Measurements from ENCODE around the gene IRF8.
"Not testable (repeated sequence)": the region's sequence is repeated elsewhere in the genome, so short reads cannot be mapped to it uniquely, and the experiment has no call there.

Gene IRF8

DNA sequence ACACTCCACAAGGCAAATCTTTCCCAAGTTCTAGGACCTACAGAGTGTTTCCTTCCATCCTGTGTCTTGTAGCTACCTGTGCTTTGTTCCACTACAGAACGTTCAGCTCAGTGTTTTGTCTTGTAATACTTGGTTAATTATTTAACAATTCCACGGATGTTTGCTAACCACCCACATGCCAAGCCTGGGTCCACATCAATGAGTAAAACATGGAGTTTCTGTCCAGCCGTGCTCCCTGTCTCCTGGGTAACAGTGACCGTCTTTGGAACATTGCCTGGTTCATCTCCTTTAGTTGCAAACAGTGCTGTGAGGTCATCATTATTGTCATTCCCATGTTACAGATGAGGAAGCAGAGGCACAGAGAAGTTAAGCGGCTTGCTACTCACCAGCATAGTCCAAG, 41.3 kb downstream of the IRF8 start:
- DNase-seq, result no peak

DNA sequence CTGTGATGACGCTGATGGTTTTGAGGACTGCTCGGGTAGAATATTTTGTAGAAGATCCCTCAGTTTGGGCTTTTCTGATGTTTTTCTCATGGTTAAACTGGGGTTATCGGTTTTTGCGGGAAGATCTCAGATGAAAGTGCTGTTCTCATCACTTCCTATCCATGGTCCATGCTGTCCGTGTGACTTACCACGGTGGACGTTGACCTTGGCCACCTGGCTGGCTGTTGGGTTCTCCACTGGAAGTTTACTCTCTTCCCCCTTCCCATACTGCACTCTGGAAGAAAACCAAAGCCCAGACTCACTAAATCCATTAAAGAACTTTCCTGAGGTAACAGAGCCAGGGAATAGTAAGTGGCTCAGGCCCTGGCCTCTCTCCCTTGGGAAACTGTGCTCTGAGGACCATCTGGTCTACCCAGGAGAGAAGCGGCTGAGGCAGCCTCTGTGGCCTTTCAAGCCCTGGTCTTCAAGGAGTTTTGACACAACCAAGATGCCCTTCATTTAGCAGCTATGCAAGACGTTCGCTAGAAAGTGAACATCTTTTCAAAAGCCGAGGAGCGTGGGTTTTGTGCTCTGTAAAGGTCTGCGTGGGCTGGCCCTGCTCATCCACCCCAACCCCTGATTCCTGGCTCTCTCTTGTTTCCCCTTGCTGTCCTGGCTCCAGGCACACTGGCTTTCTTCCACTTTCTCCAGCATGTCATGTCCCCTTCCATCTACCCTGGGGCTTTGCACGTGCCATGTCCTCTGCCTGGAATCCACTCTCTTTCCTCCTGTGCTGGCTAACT, 43.1 kb downstream of the IRF8 start:
- DNase-seq, result no peak

DNA sequence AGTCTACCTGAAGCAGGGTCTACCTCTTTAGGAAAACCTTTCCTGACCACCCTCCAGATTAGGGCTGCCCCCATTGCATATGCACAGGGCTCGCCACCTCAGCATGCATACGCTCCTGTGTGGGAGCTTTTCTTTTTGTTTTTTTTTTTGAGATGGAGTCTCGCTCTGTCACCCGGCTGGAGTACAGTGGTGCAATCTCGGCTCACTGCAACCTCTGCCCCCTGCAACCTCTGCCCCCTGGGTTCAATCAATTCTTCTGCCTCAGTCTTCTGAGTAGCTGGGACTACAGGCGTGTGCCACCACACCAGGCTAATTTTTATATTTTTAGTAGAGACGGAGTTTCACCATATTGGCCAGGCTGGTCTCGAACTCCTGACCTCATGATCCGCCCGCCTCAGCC, 43.7 kb downstream of the IRF8 start:
- DNase-seq, result not testable (repeated sequence)

DNA sequence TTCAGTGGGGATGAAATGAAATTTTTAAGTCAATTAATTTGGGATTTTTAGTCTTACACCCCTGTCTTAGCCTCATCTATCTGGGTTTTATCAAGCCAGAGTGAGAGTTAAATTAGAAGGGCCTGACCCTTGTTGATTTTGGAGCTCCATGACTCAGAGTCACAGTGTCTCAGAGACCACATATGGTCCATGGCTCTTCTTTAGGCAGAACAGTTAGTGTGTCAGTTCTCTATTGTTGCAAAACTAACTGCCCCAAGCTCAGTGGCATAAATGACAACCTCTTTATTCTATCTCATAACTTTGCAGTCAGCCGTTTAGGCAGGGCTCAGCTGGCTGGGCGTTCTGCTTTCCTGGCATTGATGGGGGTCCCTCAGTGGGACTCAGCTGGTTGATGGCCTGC, 44.7 kb downstream of the IRF8 start:
- DNase-seq, result no peak

DNA sequence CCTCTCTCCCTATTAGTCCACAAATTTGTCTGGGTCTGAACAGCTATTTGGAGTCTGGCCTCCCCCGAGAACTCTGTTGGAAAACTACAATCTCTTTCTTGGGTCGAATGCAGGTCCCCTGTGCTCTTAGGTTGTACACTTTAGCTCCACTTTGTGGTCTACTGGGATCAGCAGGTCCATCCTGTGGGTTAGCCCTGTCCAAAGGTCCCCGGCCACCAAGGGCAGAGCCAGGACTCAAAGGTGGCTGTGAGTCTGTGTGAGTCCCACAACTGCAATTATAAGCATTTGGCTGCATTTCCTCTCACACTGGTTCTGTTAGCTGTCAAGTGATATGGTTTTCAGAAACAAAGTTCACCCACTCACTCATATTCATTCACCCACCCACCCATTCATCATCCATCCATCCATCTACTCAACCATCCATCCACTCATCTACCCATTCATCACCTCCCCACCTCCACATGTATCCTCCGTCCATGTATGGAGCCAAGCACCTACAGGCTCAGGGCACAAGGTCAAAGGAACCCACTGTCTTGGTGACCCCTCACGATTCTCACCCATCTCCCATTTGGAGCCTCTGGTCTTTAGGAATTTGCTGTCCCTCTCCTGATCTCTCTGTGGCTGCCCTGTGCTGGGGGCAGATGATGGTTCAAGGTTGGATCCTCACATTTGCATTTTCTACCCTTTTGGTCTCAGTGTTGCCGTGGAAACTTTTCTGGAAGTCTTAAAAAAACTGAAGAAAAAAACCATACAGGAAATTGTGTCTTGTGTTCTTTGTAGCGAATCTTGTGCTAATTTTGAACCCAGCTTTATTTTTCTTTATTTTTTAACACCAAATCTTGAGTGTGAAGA, 45.8 kb downstream of the IRF8 start:
- no peak for DNase-seq

DNA sequence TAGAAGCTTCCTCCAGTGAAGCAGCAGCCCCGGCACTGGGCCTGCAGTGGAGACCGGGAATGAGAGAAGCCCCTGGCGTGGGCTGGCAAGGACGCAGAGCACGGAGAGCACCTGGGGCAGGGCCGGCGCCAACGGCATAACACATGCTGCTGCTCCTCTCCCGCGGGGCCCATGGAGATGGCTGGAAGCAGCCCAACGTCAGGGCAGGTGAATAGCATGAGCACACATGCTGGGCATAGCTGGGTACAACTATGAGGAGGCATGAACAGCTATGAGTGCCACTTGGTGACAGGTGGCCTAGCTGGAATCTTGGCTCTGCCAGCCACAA, 46.4 kb downstream of the IRF8 start:
- no peak for DNase-seq

DNA sequence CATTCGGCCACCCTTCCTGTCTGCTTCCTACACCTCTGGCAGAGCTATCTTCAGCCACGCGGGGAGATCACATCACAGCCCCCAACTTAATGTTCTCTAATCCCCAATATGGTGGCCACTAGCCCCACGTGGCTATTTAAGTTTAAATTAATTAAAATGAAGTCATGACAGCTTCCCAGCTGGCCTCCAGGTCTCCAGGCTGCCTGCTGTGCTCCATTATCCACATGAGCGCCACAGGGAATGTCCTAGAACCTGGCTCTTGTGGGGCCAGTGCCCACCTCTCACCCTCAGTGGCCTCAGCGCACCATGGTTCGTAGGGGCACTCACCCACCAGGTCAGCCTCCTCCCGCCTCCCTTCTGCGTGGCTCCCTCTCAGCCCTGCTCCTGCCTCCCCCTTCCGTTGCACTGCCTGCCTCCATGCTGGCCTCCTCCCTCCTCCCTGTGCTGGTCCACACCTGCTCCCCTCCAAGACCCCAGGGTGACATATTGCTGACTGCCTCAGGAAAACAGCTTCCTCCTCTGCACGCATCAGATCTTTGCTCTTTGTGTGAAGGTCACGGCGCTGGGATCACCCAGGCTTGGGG, 47.7 kb downstream of the IRF8 start:
- DNase-seq, result no peak

DNA sequence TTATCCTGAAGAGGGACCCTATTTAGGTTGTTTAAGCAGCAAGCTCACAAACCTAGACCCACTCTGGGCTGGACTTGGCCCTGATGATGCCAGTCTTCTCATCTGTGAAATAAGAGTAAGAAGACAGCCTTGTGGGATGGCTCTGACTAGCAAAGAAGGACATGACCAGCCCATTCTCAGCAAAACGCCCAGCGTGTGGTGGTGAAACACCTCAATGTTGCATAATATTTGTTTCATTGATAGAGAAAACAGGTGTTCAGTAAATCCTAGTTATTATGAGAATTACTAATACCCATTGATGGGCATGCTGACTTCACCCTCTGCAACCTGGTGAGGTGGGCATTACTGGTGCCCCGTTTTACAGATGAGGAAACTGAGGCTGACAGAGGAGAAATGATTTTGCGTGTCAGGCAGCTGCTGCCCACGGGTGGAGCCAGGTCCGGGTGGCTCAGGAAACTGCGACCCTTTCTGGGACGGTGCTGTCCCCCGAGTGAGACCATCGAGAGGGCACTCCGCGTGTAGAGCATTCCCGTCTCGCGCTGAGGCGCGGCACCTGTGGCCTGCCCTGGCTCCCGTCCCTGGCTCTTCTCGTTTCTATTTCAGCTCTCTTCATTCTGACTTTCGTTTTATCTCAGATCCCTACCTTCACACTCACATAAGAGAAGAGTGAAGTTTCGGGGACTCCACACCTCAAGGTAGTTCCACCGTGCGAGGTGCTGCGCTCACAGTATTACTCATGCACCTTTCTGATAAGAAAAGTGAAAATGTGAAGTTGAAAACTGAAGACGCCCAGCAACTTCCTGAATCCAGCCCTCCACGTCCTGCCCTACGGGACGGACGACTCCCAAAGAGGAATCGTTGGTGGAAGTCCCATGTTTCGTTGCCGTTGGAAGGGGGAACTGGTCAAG, 48.5 kb downstream of the IRF8 start:
- DNase-seq, result peak; percentile 52

DNA sequence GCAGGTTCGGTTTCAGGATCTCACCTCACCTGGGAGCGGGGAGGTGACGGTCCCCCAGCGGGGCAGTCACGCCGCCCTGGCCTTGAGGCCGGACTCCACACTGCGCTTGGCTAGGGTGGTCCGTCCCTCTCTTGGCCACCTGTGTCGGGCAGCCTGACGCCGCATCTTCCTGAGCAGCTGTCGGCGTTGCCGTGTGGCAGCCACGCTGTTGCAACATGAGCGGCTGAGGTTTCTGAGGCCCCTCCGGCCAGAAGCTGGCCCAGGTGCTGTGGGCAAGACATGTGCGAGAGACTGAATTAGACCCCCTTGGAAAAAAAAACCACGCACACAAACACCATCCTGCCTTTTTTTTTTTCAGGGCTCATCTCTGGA, 49.2 kb downstream of the IRF8 start:
- DNase-seq, result no peak

DNA sequence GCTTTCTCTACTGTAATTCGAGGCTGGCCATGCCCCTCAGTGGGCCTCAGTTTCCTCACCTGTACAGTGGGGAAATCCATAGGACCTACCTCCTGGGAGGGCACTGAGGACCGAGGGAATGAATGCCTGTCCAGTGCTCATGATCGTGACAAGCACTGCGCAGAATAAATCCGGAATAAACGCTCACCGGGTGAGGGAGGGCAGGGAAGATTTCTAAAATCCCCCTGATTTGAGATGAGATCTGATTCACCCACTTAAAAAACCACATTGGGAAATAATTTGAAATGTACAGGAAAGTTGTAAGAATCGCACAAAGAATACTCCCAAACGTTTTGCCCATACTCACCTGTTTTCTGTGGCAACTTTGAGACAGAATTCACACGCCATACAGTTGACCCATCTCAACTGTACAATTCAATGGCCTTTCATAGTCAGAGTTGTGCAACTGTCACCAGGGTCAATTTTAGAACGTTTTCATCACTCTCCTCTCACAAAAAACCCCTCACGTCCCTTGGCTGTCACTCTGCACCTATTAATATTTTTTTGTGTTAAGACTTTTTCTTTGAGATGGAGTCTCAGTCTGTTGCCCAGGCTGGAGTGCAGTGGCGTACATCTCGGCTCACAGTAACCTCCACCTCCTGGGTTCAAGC, 49.8 kb downstream of the IRF8 start:
- DNase-seq, result no peak

DNA sequence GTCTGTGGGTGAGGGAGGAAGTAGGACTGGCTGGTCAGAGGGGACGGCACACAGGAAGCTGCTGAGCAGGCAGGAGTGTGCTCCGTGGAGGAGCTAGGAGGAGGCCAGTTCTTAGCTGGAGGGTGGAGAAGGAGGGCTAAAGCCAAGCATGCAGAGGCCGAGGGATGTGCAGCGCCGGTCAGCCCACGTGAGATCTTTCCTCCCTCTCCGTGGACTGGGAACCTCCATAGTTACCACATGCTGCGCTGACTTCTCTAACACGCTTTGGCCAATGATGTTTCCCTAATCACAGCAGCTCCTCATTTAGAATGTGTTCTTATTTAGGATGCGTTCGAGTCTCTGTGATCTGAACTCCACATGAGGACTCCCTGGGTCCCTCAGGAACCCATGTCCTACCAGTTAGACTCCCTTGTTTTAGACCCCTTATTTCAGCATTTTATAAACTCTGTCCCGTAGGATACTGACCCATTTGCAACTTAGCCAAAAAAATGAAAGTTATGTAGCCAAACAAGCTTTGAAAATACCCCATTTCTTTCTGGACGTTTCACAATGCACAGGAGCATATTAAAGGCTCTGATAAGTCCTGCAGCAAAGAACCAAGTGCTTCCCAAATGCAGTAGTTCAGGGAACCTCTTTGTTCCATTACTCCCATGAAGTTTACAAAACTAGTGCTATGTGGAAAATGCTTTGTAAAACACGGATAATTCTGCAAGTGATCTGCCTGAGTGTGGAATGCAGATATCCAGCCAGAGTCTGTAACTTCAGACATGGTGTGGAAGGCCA, 51.4 kb downstream of the IRF8 start:
- DNase-seq, result no peak

DNA sequence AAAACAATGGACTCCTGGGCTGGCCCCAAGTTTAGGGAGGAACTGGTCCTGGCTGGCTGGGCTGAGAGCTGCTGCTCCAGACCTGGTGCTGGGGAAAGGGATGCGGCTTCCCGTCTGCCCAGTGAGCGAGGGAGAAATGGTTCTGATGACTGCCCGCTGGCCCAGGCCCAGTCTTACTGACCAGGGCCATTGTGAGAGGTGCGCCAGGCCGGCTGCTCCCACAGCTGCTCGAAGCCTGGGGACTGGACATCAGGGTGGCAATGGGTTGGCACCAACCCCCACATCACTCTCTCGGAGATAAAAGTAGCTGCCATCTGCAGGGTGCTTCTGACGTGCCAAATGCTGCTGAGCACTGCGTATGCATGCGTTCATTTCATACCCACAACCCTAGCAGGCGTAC, 53.2 kb downstream of the IRF8 start:
- no peak for DNase-seq

DNA sequence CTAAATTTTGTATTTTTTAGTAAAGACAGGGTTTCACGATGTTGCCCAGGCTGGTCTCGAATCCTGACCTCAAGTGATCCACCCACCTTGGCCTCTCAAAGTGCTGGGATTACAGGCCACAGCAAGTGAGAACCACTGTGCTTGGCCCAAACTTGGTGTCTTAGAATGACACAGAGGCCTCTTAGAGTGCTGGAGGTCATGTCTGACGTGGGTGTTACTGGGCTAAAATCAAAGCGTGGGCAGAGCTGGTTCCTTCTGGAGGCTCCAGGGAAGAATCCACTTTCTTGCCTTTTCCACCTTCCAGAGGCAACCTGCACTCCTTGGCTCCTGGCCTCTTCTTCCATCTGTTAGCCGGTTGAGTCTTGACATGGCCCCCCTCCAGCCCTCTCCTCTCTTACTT, 53.8 kb downstream of the IRF8 start:
- no peak for DNase-seq

DNA sequence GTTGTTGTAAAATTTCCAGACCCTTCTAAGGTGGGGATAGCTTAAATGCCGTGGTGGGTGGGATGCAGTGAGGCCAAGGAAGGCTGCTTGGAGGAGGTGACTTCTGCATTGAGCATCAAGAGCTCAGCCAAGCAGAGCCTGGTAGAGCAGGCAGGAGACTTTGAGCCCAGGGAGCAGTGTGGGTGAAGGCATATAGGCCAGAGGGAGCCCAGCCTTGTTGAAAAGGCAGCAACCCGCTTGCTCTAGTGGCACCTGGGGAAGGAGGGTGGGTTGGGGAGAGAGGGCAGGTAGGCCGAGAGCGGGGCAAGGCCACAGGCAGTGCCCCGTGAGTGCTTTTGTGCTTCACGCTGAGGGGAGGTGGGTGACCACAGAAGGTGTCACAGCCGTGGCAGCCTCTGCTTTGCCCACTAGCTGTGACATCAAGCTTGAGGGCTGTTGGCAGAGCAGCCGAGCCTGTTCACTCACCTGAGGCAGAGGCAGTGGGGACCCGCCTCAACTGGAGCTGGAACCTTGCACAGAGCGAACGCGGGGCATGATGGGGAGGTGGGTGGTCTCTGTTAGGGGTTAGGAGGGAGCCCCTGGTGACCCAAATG, 56.1 kb downstream of the IRF8 start:
- no peak for DNase-seq

DNA sequence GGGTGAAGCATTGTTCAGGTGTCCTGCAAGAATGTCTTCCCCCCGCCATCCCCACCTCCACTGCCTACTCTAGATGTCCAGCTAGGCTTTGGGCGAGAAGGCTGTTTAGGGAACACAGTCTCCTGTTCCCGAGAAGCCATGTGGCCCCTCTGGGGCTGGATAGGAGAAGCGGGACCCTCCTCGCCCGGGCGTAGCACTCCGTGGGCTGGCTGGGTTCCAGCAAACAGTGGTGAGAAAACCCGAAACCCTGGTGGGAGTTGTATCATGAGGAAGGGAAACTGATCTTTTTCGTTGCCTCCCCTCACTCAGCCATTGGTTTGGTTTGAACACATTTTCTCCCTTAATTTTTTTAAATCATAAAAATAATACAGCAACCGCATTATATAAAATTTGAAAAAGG, 56.6 kb downstream of the IRF8 start:
- peak; percentile 15 for DNase-seq

DNA sequence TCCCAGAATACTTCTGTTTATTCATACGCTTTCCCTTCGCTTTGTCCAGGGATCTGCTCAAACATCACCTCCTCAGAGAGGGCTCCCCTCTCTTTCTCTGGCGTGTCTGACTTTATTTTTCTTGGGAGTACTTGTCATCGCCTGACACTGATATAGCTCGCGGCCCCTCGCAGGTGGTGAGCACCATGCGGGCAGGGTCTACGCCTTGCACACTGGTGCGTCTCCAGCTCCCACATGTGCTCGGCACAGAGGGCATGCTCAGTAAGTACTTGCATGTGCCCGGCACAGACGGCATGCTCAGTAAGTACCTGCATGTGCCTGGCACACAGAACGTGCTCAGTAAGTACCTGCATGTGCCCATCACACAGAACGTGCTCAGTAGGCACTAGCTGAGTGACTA, 57.5 kb downstream of the IRF8 start:
- no peak for DNase-seq

DNA sequence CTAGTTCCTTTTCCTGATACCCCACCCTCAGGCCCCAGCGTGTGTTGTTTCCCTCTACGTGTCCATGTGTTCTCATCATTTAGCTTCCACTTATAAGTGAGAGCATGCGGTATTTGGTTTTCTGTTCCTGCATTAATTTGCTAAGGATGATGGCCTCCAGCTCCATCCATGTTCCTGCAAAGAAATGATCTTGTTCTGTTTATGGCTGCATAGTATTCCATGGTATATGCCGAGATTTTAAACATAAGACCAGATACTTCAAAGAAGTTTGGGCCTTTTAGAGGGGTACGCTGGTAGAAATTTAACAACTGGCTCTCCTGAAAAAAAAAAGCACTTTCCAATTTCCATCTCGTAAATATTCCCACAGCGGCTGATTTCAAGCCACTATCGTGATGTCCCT, 59.8 kb downstream of the IRF8 start:
- DNase-seq, result no peak

DNA sequence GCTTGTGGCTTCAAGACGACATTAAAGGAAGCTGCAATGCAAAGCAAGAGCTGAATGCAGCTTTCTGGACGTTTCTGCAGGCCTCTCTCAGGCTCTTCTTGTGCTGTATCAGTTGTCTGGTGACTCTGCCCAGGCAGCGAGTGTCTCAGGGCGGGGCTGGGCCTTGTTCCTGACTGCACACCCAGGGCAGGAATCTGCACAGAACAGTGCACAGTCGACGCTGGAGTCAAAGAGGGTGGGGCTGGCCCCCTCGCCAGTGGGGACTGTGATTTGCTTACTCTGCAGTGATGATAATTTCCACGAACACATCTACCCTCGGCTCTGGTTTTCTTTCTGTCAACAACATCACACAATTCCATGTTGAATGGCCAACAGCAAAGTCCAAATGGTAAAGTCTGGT, 60.7 kb downstream of the IRF8 start:
- no peak for DNase-seq

DNA sequence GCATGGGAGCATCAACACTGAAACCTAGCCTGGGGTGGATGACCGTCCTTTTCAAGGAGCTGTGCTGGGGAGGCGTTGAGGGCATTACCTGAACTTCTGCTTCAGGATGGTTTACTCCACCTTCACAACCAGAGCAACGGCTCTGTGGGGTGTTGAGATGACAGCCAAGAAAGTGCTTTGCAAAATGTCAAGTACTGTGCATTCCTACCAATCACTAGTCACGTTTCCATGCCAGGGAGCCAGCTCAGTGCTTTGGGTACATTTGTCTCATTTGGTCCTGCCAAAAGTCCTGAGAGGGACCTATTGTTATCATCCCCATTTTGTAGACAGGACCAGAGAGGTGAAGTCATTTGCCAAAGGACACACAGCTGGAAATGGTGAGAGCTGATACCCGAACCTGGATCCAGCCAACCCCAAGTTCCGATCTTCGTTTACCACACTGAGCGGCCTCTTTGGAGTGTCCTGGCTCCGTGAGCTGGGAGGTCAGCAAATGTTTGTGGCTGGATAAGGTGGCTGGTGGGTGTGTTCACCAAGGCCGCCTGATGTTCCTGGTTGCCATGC, 61.6 kb downstream of the IRF8 start:
- DNase-seq, result no peak

DNA sequence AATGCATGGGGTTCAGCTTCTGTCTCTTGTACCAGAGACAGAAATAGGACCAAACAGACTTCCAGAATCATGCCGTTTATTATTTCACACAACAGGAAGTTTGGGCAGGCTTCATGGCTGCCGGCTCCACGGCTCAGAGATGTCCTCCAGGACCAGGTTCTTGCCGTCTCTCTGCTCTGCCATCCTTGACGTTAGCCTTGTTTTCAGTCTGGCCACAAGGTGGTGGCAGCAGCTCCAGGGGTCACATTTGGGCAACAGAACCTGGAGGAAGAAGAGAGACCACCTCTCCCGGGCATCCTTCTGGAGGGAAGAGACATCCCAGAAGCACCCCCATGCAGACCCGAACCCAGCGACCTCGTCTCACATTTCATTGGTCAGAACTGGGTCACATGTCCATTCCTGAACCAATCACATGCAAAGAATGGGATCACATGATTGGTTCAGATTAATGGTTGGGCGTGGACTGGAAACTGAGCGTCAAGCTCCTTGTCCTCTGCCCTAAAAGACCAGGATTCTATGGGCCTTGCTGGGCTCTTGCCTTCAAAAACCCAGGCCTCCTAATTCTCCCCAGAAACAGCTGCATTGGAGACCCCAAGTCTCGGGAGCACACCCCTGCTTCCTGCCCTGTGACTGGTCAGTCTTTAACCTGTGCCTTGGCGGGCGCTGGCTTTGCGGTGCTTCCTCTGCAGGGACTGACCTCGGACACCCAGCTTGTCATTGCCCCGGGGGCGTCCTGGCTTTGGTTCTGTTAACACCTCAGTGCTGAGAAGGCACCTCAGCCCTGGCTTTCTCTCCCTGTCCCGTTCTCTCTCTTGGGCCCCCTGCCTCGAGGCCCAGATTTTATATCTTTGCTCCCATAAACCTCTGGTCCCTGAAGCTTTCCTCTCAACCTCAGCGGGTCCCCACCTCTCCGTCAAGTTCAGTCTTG, 63.3 kb downstream of the IRF8 start:
- DNase-seq, result no peak

Measured in stimulated activated naive CD4-positive, alpha-beta T cell treated with Interleukin-2 at 50 U/mL for 16 hours (primary cell).